Measurements from ENCODE around the gene MYO1A.
"Not testable (repeated sequence)": the region's sequence is repeated elsewhere in the genome, so short reads cannot be mapped to it uniquely, and the experiment has no call there.

Gene MYO1A

GRCh38 chr12:57046947-57047890 lies 2.7 kb downstream of the MYO1A start:
- no peak for DNase-seq (ENCODE audit: low read depth)

GRCh38 chr12:57046086-57046791 lies 3.7 kb downstream of the MYO1A start:
- no peak for DNase-seq (ENCODE audit: low read depth)

GRCh38 chr12:57044889-57045288 lies 5.0 kb downstream of the MYO1A start:
- no peak for DNase-seq (ENCODE audit: low read depth)

GRCh38 chr12:57044468-57044867 lies 5.5 kb downstream of the MYO1A start:
- no peak for DNase-seq (ENCODE audit: low read depth)

GRCh38 chr12:57042695-57043094 lies 7.2 kb downstream of the MYO1A start:
- no peak for DNase-seq (ENCODE audit: low read depth)

- DNase-seq (ENCODE audit: low read depth): no peak
Measured at GRCh38 chr12:57040750-57041149, 9.2 kb downstream of the MYO1A start.

- DNase-seq (ENCODE audit: low read depth): no peak
Measured at GRCh38 chr12:57040211-57040610, 9.7 kb downstream of the MYO1A start.

GRCh38 chr12:57039016-57039798 lies 10.7 kb downstream of the MYO1A start:
- no peak for DNase-seq (ENCODE audit: low read depth)

- no peak for DNase-seq (ENCODE audit: low read depth)
Measured at GRCh38 chr12:57037264-57037663, 12.7 kb downstream of the MYO1A start.

DNA sequence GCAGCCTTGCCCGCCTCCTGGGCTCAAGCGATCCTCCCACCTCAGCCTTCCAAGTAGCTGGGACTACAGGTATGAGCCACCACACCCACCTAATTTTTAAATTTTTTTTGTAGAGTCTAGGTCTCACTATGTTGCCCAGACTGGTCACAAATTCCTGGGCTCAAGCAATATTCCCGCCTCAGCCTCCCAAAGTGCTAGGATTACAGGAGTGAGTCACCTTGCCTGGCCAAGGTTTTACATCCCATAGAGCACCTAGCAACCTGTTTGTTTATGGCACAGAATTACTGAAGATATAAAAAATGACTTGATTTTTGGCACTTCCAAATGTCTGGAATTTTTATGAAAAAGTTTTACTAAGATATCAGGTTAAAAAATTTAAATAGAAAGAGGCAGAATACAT lies 16.5 kb downstream of the MYO1A start:
- no peak for DNase-seq (ENCODE audit: low read depth)

DNA sequence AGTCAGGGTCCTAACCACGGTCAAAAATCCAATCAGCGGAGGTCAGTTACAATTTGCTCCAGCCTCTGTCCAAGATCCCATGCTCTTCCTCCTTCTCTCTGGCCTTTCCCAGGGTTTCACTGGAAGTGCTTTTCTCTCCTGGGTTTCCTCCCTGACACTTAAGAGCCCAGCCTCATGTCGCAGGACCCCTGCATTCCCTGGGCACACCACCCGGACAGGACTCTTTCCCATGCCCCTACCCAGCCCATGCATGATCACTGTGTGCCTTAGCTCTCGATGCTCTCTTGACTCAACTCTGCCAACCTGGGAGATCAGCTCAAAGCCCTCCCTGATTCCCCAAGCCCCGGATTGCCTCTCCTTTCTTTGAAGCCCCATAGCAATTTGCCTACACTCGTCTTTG lies 18.1 kb downstream of the MYO1A start:
- DNase-seq (ENCODE audit: low read depth): no peak

DNA sequence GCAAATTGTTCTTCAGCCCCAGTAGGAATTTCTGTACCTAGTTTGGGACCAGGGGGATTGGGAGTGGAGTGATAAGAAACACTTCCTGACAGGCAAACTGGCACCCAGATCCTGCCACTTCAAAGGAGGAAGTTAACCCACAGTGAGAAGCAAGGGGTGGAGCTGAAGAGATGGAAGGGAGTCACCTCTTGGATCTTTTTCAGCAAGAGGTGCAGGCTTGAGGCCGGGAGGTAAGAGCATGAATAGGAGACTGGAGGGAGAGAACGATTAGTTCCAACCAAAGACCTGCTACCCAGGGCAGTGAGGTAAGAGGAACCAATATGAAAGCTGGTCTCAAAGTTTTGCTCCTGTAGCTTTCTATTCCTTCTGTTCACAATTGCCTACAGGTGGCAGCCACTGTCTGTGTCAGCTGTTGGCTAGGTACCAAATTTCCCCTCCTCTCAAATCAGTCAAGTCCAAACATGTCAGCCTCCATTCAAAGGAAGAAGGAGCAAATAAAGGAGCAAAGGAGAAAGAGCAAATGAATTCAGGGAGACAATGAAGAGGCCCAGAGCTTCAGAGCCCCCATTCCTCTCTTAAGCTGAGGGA lies 18.7 kb downstream of the MYO1A start:
- DNase-seq (ENCODE audit: low read depth): no peak

GRCh38 chr12:57029457-57029856 lies 20.5 kb downstream of the MYO1A start:
- DNase-seq (ENCODE audit: low read depth): no peak

GRCh38 chr12:57027805-57028153 lies 22.1 kb downstream of the MYO1A start:
- no peak for DNase-seq (ENCODE audit: low read depth)

DNA sequence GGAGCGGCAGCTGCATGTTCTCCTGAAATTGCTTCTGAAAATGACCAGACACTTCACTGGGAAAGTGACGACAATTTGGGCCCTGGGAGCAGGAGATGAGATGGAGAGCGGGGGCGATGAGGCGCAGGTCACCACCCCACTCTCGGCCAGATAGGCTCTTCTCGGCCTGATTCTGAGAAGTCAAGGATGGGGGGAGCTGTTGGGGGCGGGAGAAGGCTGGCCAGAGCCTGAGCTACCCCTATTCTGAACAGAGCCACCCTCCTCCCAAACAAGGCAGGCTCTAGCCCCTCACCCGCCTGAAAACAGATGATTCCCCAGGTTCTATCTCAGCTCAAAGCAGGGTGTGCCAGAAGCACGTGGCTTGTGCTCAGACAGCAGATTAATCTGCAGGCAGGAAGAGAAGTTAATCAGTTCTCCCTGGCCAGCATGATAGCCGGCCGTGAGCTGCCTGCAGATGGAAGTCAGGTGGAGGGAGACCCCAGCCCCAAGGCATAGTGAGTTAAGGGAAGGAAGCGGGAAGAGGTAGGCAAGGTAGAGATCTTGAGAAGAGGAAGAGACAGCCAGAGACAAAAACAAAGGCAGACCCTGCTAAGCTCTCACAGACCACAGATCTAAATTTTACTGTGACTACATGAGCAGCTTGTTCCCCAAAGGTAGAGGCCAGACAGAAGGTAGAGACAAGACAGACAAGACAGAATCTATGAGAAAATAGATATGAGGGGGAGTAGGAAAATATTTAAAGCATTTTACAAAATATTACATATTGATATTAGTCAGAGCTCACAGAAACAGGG lies 22.7 kb downstream of the MYO1A start:
- DNase-seq (ENCODE audit: low read depth): no peak

- no peak for DNase-seq (ENCODE audit: low read depth)
Measured at GRCh38 chr12:57025196-57025595, 24.7 kb downstream of the MYO1A start.

DNA sequence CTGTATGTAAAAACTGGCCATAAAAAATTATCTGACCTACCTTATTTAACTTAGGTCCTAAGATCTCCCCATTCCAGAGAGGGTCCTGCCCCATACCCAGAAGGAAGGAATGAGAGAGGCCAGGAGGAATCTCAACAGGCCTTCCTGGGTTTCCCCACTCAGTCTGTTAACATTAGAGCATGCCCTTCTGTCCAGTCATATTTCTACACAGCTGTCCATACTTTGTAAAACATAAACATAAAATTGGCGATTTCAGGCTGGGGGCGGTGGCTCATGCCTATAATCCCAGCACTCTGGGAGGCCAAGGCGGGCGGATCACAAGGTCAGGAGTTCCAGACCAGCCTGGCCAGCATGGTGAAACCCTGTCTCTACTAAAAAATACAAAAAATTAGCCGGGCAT lies 27.6 kb downstream of the MYO1A start:
- DNase-seq (ENCODE audit: low read depth): not testable (repeated sequence)

DNA sequence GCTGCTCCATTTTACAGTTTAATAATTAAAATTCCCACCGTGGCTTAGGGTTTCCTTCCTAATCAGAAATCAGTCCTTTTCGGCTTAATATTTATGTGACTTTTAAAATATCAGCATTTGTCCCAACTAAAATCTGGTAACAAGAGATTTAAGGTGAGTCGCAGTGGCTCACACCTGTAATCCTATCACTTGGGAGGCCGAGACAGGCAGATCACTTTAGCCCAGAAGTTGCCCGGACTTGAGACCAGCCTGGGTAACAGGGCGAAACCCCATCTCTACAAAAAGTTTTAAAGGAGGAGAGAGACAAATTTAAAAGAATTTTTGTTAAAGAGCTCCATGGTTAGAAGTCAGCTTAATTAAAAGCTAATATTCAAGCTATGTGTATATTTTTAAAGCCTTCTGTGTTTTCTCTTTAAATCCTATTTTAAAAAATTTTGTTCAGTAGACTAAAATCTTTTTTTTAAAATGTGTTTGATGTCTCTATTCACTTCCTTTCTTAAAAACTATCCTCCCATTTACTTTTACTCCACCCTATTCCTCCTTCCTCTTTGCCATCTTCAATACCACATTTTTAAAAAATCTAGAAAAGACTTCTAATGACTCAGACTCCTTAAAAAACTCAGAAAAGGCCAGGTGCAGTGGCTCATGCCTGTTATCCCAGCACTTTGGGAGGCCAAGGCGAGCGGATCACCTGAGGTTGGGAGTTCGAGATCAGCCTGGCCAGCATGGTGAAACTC lies 29.8 kb downstream of the MYO1A start:
- DNase-seq (ENCODE audit: low read depth): no peak

- no peak for DNase-seq (ENCODE audit: low read depth)
Measured at GRCh38 chr12:57018906-57019305, 31.0 kb downstream of the MYO1A start.

- DNase-seq (ENCODE audit: low read depth): not testable (repeated sequence)
Measured at GRCh38 chr12:57018353-57018752, 31.6 kb downstream of the MYO1A start.

GRCh38 chr12:57016348-57016747 lies 33.6 kb downstream of the MYO1A start, which contains the start of gene TAC3:
Gene TAC3 (minus strand): TSS chr12:57016529. CDS start chr12:57015797, 732 bp downstream.
- DNase-seq (ENCODE audit: low read depth): no peak
